ENCODE data around the gene SPINK5.

Gene SPINK5

DNA sequence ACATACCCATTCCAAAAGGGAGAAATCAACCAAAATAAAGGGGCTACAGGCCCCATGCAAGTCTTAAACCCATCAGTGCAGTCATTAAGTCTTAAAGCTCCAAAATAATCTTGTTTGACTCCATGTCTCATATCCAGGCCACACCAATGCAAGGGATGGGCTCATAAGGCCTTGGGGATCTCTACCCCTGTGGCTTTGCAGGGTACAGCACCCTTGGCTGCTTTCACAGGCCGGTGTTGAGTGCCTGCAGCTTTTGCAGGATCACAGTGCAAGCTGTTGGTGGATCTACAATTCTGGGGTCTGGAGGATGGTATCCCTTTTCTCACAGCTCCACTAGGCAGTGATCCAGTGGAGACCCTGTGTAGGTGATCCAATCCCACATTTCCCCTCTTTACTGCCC, 99.6 kb downstream of the SPINK5 start:
- in situ Hi-C loops (cut with MboI; ENCODE audit: low pct_unique_long_range_greater_than_20kb, low sequenced_read_pairs, unreplicated experiment): no loop called here
- no peak for DNase-seq (ENCODE audit: low spot score)
- TF ChIP-seq, protein P1, sequence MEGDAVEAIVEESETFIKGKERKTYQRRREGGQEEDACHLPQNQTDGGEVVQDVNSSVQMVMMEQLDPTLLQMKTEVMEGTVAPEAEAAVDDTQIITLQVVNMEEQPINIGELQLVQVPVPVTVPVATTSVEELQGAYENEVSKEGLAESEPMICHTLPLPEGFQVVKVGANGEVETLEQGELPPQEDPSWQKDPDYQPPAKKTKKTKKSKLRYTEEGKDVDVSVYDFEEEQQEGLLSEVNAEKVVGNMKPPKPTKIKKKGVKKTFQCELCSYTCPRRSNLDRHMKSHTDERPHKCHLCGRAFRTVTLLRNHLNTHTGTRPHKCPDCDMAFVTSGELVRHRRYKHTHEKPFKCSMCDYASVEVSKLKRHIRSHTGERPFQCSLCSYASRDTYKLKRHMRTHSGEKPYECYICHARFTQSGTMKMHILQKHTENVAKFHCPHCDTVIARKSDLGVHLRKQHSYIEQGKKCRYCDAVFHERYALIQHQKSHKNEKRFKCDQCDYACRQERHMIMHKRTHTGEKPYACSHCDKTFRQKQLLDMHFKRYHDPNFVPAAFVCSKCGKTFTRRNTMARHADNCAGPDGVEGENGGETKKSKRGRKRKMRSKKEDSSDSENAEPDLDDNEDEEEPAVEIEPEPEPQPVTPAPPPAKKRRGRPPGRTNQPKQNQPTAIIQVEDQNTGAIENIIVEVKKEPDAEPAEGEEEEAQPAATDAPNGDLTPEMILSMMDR (IDR thresholded peaks at IDR 0.05; ENCODE audit: extremely low read depth, insufficient read depth, missing control alignments): no peak

DNA sequence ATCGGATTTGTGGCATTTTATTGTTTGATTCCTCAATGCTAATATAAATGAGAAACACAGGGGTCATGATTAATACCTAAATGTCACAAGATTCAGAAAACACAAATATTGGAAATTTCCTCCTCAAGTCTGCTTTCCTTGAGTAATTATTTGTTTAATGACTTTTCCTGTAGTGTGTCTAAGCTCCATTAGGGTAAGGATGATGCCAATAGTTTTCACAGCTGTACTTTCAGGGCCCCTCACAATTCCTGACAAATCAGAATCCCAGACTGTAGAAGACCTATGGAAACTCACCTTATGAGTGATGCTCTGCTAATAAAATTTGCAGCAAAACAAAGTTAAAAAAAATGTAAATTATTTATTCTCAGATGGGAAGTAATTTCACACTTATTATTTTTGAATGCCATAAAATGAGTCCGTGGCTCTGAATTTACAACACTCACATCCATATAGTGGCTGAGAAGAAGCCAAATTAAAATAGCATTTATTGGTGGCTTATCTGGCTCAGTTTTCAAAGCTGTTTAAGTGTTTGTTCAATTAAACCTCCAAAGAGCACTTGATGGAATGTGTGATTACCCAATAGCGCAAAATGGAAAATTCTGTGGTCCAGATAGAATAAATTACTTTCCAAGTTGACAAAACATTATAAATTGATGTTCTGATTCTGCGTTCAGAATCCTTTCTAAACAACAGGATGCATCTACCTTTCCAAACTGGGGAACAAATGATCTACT, 102.9 kb downstream of the SPINK5 start:
- in situ Hi-C loops (cut with MboI; ENCODE audit: low pct_unique_long_range_greater_than_20kb, low sequenced_read_pairs, unreplicated experiment): no loop called here
- TF ChIP-seq, protein P1 (IDR thresholded peaks at IDR 0.05; ENCODE audit: extremely low read depth, insufficient read depth, missing control alignments): no peak
- DNase-seq (ENCODE audit: low spot score): no peak

DNA sequence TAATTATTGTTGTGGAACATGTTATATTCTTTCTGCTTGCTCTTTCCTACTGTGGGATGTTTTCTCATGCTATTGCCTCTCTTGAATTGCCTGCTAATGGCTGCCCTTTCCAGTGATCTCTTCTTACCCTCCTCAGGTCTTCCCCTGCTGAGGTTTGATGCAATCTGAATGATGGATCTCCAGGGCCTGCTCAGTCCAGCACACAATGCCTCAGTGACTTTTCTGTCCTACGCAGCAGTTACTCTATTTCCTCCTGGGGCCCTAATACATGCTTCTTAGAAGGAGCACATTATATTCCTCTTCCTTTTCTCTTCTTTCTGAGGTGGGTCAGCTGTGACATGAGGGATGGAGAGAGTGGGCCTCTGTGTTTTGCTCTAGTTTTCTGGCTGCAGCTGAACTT, 104.5 kb downstream of the SPINK5 start, which contains the start of gene SPINK14:
Gene SPINK14 (plus strand): TSS at position 301 of the 400 bp plus-strand sequence. CDS start 1,187 bp downstream, outside the sequence.
- TF ChIP-seq, protein P1 (IDR thresholded peaks at IDR 0.05; ENCODE audit: extremely low read depth, insufficient read depth, missing control alignments): no peak
- in situ Hi-C loops (cut with MboI; ENCODE audit: low pct_unique_long_range_greater_than_20kb, low sequenced_read_pairs, unreplicated experiment): no loop called here
- no peak for DNase-seq (ENCODE audit: low spot score)

DNA sequence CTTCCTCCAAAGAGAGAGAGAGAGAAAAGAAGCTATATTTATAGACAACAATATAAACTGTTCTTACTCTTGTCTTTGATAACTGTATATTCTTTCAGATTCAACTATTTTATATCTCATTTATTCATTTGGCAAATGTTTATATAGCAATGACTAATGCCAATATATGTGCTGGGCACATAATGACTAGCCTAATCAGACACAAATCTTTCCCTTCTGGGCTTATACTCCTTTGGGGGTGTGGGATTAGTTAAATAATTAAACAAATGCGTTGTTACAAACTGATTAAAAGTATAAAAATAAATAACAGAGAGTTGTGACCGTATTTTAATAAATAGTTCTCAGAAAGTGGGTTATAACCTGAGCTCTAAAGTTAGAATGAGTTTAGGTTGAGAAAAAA, 108.6 kb downstream of the SPINK5 start:
- in situ Hi-C loops (cut with MboI; ENCODE audit: low pct_unique_long_range_greater_than_20kb, low sequenced_read_pairs, unreplicated experiment): no loop called here
- DNase-seq (ENCODE audit: low spot score): no peak
- TF ChIP-seq, protein P1 (IDR thresholded peaks at IDR 0.05; ENCODE audit: extremely low read depth, insufficient read depth, missing control alignments): no peak

DNA sequence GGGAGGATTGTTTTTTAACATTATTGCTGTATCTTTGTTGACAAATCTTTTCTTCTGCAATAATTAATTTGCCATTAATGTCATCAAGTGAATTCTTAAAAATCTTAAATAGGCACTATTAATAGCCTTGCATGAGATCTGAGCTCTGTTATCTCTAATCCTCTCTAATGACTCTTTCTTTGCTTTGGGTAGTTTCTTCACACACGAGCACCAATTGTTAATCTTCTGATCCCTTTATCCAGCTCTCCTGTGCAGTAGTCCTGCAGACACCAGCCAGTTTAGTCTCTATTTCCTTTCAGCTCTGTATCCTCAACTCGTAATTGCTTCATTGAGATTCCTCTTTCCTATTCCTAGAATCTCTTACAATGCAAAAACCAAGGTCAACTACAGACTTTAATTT, 112.7 kb downstream of the SPINK5 start:
- no peak for DNase-seq (ENCODE audit: low spot score)
- TF ChIP-seq, protein P1 (IDR thresholded peaks at IDR 0.05; ENCODE audit: extremely low read depth, insufficient read depth, missing control alignments): no peak
- in situ Hi-C loops (cut with MboI; ENCODE audit: low pct_unique_long_range_greater_than_20kb, low sequenced_read_pairs, unreplicated experiment): loop anchor here (25.0 kb wide), 1 partner anchor 536 kb away; no protein-coding TSS in a partner anchor

DNA sequence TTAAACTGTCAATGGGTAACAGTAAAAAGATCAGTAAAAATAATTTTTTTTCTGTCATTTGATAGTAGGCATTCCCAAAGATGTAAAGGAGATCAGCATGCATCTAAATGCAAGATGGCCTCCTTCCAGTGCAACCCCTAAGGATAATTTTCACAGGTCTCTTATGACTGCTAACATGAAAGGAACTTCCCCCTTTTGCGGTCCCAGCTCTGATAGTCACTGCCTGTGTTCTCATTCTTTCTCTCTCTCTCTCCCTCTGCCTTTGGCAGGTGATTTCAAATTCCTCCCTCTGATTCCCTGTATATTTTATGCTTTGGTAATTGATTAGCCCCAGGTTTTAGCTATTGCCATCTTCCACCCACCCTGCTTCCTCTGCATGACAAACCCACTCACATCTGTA, 113.4 kb downstream of the SPINK5 start:
- in situ Hi-C loops (cut with MboI; ENCODE audit: low pct_unique_long_range_greater_than_20kb, low sequenced_read_pairs, unreplicated experiment): loop anchor here (25.0 kb wide), 1 partner anchor 535 kb away; no protein-coding TSS in a partner anchor
- no peak for DNase-seq (ENCODE audit: low spot score)
- TF ChIP-seq, protein P1 (IDR thresholded peaks at IDR 0.05; ENCODE audit: extremely low read depth, insufficient read depth, missing control alignments): no peak

Data from GM13977 (cell line).